ENCODE data around the gene LRRC59.

Gene LRRC59

GRCh38 chr17:50381260-50381815, 16.0 kb downstream of the LRRC59 start:
- Histone ChIP-seq H3K36me3 (replicated peaks; ENCODE audit: insufficient read depth, low read length) (peaks cover 15% of the 10 kb centered on the region), H3K4me3 (ENCODE audit: low read length) (no peak overlapping the region), H3K9me3 (replicated peaks; ENCODE audit: insufficient read depth, low read length) (no peaks in the 10 kb centered on the region), H2AFZ (ENCODE audit: low read length) (no peak overlapping the region), H3K4me2 (ENCODE audit: low read depth, low read length) (no peak overlapping the region), H3K79me2 (ENCODE audit: low read length) (peaks cover under 1% of the 10 kb centered on the region; the same call in 1 of the 2 replicates), H3K27ac (ENCODE audit: low read length) (no peak overlapping the region), H3K4me1 (ENCODE audit: low read length) (no peaks in the 10 kb centered on the region), H4K20me1 (ENCODE audit: insufficient read depth, low read length) (no peaks in the 10 kb centered on the region), H3K9ac (ENCODE audit: low read length) (no peak overlapping the region), H3K9me2 (replicated peaks; ENCODE audit: insufficient read depth, low read length) (no peaks in the 10 kb centered on the region), H3F3A (ENCODE audit: insufficient read depth, low read length) (no peaks in the 10 kb centered on the region; the same call in 1 of the 2 replicates), H3K27me3 (replicated peaks; ENCODE audit: insufficient read depth, low read length) (no peaks in the 10 kb centered on the region)
- DNase-seq = no peak
- TF ChIP-seq CTCF (IDR thresholded peaks at IDR 0.05; ENCODE audit: low read length) (no peak), EZH2phosphoT487 (IDR thresholded peaks at IDR 0.05; ENCODE audit: low read length) (no peak), EZH2 (optimal IDR thresholded peaks at IDR 0.05; ENCODE audit: low read depth, low read length) (no peak)

DNA sequence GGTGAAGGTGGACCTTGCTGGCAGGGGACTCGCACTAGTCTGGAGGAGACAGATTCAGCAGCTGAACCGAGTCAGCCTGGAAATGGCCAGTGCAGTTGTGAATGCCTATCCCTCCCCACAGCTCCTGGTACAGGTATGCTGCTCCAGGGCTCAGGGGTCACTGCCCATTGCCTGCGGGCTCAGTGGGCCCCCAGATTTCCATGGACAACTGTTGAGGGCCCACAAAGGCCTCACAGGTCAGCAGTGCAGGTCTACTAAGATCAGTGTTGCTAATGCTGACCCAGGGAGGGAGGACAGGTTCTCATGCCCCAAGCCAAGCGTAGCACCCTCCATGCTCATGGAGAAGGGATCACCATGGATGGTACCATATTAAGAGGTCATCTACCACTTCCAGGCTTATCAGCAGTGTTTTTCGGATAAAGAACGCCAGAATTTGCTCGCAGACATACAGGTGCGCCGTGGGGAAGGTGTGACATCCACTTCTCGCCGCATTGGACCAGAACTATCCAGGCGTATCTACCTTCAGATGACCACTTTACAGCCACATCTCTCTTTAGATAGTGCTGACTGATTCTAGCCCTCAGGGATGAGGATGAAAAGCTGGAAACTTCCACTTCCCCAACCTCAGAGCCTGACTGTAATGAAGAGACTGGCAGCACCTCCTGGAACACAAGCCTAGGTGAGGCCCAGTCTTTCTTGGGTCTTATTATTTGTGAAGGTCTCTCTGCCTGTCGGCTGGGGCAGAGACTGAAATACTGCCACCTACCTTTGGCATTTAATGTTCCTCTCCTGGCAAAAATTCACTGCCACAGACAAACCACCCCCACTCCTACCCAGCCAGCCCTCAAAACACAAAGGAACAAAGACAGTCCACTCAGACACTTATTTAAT, 16.7 kb downstream of the LRRC59 start:
- H3K4me1 ChIP-seq (ENCODE audit: low read length) = no peaks in the 10 kb centered on the region
- DNase-seq = no peak
- H4K20me1 ChIP-seq (ENCODE audit: insufficient read depth, low read length) = no peaks in the 10 kb centered on the region
- TF ChIP-seq EZH2phosphoT487 (IDR thresholded peaks at IDR 0.05; ENCODE audit: low read length) (no peak), CTCF (IDR thresholded peaks at IDR 0.05; ENCODE audit: low read length) (no peak), EZH2 (optimal IDR thresholded peaks at IDR 0.05; ENCODE audit: low read depth, low read length) (no peak)
- H3K9me2 ChIP-seq (replicated peaks; ENCODE audit: insufficient read depth, low read length) = no peaks in the 10 kb centered on the region
- no peaks in the 10 kb centered on the region for H3K9me3 ChIP-seq (replicated peaks; ENCODE audit: insufficient read depth, low read length)
- H3K4me2 ChIP-seq (ENCODE audit: low read depth, low read length) = no peak overlapping the region
- H3K4me3 ChIP-seq (ENCODE audit: low read length) = no peak overlapping the region
- peaks cover 13% of the 10 kb centered on the region; the same call in 1 of the 2 replicates for H3K36me3 ChIP-seq (replicated peaks; ENCODE audit: insufficient read depth, low read length)
- H3F3A ChIP-seq (ENCODE audit: insufficient read depth, low read length) = no peaks in the 10 kb centered on the region; the same call in 1 of the 2 replicates
- H2AFZ ChIP-seq (ENCODE audit: low read length) = no peak overlapping the region
- H3K27ac ChIP-seq (ENCODE audit: low read length) = no peak overlapping the region
- no peaks in the 10 kb centered on the region for H3K27me3 ChIP-seq (replicated peaks; ENCODE audit: insufficient read depth, low read length)
- H3K79me2 ChIP-seq (ENCODE audit: low read length) = no peaks in the 10 kb centered on the region
- H3K9ac ChIP-seq (ENCODE audit: low read length) = no peak overlapping the region

DNA sequence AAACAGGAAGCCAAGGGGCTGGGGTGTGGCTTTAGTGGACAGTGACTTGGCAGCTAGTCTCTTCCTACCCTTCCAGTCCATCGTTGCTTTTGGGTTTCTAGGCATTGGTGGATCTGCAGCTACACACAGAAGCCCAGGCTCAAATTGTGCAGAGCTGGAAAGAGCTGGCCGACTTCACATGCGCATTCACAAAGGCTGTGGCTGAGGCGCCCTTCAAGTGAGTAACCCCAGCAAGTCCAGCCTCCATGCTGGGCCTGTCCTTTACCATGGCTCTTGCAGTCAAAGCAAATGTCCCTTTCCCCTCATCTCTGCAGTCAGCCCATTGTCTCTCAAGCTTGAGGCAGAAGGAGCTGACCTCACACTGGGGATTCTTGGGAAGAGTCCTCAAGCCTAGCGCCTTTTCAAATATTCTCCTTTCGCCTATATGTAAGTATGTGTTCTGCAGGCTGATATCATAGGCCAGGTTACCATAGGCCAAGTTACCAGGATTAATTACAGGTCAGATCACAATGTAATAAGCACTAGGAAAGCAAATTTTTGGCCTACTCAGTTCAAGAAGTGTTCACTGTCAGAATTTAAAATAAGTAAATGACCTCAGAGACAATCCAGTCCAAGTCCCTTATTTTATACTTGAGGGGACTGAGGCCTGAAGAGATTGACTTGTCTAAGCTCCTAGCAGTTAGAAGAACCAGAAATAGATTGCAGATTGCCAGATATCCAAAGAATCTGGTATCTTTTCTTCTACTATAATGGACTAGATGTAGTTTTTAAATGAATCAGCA, 17.8 kb downstream of the LRRC59 start:
- H3K36me3 ChIP-seq (replicated peaks; ENCODE audit: insufficient read depth, low read length) = peaks cover 8% of the 10 kb centered on the region; the same call in 1 of the 2 replicates
- H3K4me3 ChIP-seq (ENCODE audit: low read length) = no peak overlapping the region
- no peaks in the 10 kb centered on the region; the same call in 1 of the 2 replicates for H3F3A ChIP-seq (ENCODE audit: insufficient read depth, low read length)
- no peak overlapping the region for H3K9ac ChIP-seq (ENCODE audit: low read length)
- no peaks in the 10 kb centered on the region for H3K4me1 ChIP-seq (ENCODE audit: low read length)
- H3K9me3 ChIP-seq (replicated peaks; ENCODE audit: insufficient read depth, low read length) = no peaks in the 10 kb centered on the region
- H3K4me2 ChIP-seq (ENCODE audit: low read depth, low read length) = no peak overlapping the region
- H3K27ac ChIP-seq (ENCODE audit: low read length) = no peak overlapping the region
- H3K9me2 ChIP-seq (replicated peaks; ENCODE audit: insufficient read depth, low read length) = no peaks in the 10 kb centered on the region
- DNase-seq = no peak
- no peak overlapping the region for H2AFZ ChIP-seq (ENCODE audit: low read length)
- no peaks in the 10 kb centered on the region for H3K27me3 ChIP-seq (replicated peaks; ENCODE audit: insufficient read depth, low read length)
- no peaks in the 10 kb centered on the region for H3K79me2 ChIP-seq (ENCODE audit: low read length)
- TF ChIP-seq EZH2 (optimal IDR thresholded peaks at IDR 0.05; ENCODE audit: low read depth, low read length) = no peak
- TF ChIP-seq CTCF (IDR thresholded peaks at IDR 0.05; ENCODE audit: low read length) = no peak
- TF ChIP-seq EZH2phosphoT487 (IDR thresholded peaks at IDR 0.05; ENCODE audit: low read length) = no peak
- H4K20me1 ChIP-seq (ENCODE audit: insufficient read depth, low read length) = no peaks in the 10 kb centered on the region
